Measurements from ENCODE around the gene ETNK2.

- TF ChIP-seq CTCF (conservative IDR thresholded peaks at IDR 0.05; ENCODE audit: low read length) (no peak), EZH2phosphoT487 (IDR thresholded peaks at IDR 0.05; ENCODE audit: borderline replicate concordance, low read depth, low read length) (no peak)
Measured at GRCh38 chr1:204125759-204126351, 26.0 kb downstream of the ETNK2 start.

All from OCI-LY7 (cell line).